Stomach (tissue), 4 donors: ENCODE data around the gene KIFC3.

ENCODE experiments used
- POLR2A ChIP-seq, 4 donors: fragments of 450-650 bp; IDR thresholded peaks; one replicate each; pipeline ENCODE4 v1.6.1; 2016; ENCODE audit warnings: antibody characterized with exemption in 4 of 4, control low read depth in 2 of 4, mild to moderate bottlenecking in 1 of 4, moderate library complexity in 1 of 4
- POLR2AphosphoS5 ChIP-seq, 3 donors: sonication (generic); formaldehyde crosslinking; IDR thresholded peaks; one replicate each; pipeline ENCODE4 v1.6.1; 2016; ENCODE audit warnings: antibody characterized with exemption in 3 of 3
- TF ChIP-seq, protein P1 (sequence below), 7 experiments: fragments of 450-650 bp in 4 of 7; fragments of 200-600 bp in 3 of 7; sonication (generic) in 3 of 7; IDR thresholded peaks; one replicate each; pipeline ENCODE4 v1.5.1; 2016 to 2019; ENCODE audit warnings: antibody characterized with exemption in 7 of 7, control low read depth in 2 of 7, mild to moderate bottlenecking in 1 of 7

DNA sequence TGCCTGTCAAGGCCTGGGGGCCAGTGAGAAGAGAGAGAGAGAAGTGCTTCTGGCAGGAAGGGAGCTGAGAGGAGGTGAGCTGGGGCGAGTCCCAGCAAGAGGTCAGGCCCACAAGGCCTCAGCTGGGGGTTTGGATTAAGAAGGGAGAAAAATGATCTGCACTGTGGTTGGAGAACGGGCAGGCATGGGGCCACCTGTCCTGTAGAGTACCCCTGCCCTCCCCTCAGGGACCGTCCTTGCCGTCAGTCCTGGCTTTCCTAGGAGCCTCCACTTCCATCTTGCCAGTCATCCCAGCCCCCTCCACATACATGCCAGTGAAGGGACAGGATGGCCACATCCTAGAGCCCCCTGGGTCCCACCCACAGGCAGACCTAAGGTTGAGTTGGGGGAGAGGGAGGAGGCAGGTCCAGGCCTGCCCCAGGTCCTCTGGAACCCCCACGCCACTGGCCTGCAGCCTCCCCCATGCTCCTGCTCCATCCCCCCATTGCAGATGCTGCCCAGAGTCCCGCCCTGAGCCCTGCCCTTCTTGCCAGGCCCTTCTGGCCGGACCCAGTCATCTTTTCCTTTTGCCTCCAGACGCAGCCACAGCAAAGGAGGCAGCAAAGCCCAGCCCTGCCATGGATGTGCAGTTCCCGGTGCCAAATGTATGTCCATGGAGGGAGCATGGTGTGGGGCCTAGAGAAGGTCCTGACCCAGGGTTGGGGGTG, 47.8 kb downstream of the KIFC3 start:
- TF ChIP-seq, protein P1, sequence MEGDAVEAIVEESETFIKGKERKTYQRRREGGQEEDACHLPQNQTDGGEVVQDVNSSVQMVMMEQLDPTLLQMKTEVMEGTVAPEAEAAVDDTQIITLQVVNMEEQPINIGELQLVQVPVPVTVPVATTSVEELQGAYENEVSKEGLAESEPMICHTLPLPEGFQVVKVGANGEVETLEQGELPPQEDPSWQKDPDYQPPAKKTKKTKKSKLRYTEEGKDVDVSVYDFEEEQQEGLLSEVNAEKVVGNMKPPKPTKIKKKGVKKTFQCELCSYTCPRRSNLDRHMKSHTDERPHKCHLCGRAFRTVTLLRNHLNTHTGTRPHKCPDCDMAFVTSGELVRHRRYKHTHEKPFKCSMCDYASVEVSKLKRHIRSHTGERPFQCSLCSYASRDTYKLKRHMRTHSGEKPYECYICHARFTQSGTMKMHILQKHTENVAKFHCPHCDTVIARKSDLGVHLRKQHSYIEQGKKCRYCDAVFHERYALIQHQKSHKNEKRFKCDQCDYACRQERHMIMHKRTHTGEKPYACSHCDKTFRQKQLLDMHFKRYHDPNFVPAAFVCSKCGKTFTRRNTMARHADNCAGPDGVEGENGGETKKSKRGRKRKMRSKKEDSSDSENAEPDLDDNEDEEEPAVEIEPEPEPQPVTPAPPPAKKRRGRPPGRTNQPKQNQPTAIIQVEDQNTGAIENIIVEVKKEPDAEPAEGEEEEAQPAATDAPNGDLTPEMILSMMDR (IDR thresholded peaks at IDR 0.05): no peak
- TF ChIP-seq POLR2AphosphoS5 (IDR thresholded peaks at IDR 0.05) (no peak), POLR2A (IDR thresholded peaks at IDR 0.05) (no peak)
